Medulla oblongata (tissue), 1 donor: ENCODE results near the gene KAT2B.

Source experiments
- DNase-seq: peaks from one replicate; pipeline ENCODE4 v3.0.0-alpha.2; 2015; ENCODE audit errors: extremely low spot score

The KAT2B gene

DNA sequence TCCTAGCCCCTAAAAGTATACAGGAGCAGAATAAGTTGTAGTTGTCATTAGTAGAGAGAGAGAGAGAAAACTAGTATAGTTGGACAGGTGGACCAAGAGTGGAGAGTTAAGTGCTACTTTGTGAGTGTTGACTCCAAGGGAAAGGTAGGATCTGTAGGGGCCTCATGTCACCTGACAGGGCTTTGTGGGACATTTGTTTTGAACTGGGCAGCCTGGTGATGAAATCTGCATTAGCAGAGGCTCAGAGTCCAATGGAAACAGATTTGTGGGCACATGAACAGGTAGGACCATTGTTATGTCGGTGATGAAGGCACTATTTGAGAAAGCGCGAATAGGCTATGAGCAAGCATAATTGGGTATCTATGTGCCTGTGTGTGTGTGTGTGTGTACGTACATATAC is 102.3 kb downstream of the KAT2B start:
- DNase-seq = no peak

DNA sequence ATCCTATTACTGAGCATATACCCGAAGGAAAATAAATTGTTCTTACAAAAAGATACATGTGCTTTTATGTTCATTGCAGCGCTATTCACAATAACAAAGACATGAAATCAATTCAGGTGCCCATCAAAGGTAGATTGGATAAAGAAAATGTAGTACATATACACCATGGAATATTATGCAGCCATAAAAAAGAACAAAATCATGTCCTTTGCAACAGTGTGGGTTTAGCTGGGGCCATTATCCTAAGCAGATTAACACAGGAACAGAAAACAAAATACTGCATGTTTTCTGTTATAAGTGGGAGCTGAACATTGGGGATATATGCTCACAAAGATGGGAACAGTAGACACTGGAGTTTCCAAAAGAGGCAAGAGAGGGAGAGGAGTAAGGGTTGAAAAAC is 103.3 kb downstream of the KAT2B start:
- no peak for DNase-seq

- DNase-seq = no peak
These were observed 105.6 kb downstream of the KAT2B start for GRCh38 chr3:20145874-20146273.

- DNase-seq = no peak
These were observed 106.1 kb downstream of the KAT2B start for GRCh38 chr3:20146301-20146700.

DNA sequence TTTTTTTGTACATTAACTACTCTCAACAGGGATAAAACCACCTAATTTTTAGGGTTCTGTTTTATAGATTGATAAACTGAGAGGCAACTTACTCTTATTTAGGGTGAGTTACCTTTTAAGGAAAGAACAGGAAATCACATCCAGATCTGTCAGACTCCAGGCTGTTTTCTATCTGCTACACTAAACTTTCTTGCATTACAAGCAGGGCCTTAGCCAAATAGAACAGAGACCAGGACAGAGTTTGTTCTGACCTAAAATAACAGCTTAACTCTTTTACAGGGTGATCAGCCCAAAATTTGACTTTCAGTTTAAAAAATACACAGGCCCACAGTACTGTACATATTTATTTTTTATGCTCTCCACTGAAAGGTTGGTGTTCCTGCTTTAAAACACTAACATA is 107.1 kb downstream of the KAT2B start:
- DNase-seq = no peak

- no peak for DNase-seq
These were observed 108.2 kb downstream of the KAT2B start for GRCh38 chr3:20148466-20148865.

DNA sequence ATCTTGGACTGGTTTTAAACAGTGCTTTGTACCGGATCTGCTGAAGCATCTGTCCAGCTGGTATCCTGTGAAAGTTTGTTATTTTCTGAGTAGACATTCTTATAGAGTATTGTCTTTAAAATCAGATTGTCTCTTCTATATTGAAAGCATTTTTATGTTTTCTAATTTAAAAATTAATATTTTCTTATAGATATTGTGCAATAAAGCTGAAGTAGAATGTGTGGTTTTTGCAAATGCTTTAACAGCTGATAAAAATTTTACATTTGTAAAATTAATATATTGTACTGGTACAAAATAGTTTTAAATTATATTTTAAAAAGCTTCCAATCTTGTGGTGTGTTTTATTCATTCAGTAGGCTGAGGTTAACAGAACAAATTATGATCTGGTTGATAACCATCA is 113.8 kb downstream of the KAT2B start:
- DNase-seq = no peak

- DNase-seq = no peak
These were observed 114.7 kb downstream of the KAT2B start for GRCh38 chr3:20154928-20155327.

GRCh38 chr3:20160230-20160629 is 120.0 kb downstream of the KAT2B start:
- no peak for DNase-seq

DNA sequence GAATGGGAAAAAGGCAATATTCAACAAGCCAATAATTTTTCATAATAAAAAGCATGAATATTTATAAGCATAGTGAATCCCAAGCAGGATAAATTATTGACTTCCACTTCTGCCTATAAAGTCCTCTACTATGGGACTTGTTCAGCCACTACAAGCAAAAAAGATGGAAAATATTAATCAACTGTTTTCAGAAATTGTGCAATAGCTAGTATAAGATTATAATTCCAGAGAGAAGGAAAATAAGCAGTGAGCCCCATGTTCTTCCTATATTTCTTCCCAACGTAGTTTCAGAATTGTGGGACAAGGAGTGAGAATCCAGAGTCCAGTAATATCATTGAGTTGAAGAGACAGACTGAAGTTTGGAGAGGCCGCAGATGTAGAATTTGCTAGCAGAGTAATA is 121.5 kb downstream of the KAT2B start:
- DNase-seq = no peak

DNA sequence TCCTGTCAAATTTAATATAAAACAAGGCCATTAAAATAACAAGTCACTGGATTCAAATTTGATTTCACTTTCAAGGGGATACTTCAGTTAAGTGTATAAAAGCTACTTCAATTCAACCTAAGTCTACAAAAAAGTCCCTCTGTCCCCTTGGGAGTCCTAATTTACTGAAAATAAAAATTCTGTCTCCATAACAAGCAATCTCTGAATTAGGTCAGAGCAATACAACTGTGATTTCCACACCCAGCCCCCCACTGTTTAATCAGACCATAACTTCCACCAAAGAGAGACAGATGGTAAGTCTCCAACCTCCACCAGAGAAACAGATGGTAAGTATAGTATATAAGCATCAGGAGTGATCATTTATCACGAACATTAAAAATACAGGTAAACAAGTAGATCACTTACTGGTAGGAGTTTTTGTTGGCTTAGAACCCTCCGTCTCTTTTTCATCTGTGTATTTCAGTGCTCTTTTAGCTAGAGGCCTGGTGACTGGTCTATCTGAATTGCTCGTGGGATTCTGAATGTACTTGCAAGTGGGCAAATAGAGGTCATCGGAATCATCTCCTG is 133.7 kb downstream of the KAT2B start:
- DNase-seq = no peak

- DNase-seq = no peak
These were observed 141.0 kb downstream of the KAT2B start for GRCh38 chr3:20181276-20181675.

- no peak for DNase-seq
These were observed 142.0 kb downstream of the KAT2B start for GRCh38 chr3:20182206-20182605.

GRCh38 chr3:20185331-20185678 is 145.1 kb downstream of the KAT2B start:
- peak; percentile 3 for DNase-seq

- DNase-seq = peak; percentile 99
These were observed 145.7 kb downstream of the KAT2B start, which contains the start of gene SGO1 for GRCh38 chr3:20185679-20186599. TSS of gene SGO1 (minus strand) at chr3:20186206. CDS start at chr3:20184027, 2,179 bp downstream.

DNA sequence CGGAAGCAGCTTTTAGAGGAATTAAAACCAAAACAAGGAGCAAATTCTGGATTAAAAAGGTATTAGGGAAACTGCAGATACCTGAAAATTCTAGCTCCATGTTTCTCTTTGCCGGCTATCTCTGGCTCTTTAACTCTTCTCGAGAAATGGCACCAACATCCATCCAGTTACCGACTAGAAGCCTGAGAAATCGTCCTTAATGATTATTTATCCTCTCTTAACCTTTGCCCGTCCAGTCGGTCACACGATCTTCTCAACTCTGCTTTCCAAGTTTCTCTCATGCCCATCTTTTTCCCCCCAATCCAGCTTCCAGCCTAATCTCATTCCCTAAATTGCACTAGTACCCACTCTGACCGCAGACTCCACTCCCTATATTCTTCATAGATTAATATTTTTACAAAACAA is 146.4 kb downstream of the KAT2B start:
- no peak for DNase-seq

DNA sequence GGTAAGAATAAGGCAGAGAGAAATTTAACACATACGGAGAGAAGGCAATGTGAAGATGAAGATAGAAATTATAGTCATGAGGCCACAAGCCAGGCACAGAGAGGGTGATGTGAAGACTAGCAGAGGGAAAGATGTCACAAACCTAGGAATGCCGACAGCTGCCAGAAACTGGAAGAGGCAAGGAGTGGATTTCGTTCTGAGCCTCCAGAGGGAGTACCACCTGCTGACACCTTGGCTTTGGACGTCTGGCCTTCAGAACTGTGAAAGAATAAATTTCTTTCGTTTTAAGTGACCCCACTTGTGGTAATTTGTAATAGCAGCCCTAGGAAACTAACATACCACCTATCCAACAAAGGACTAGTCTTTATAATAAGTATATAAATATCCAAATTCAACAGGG is 150.7 kb downstream of the KAT2B start:
- DNase-seq = no peak

DNA sequence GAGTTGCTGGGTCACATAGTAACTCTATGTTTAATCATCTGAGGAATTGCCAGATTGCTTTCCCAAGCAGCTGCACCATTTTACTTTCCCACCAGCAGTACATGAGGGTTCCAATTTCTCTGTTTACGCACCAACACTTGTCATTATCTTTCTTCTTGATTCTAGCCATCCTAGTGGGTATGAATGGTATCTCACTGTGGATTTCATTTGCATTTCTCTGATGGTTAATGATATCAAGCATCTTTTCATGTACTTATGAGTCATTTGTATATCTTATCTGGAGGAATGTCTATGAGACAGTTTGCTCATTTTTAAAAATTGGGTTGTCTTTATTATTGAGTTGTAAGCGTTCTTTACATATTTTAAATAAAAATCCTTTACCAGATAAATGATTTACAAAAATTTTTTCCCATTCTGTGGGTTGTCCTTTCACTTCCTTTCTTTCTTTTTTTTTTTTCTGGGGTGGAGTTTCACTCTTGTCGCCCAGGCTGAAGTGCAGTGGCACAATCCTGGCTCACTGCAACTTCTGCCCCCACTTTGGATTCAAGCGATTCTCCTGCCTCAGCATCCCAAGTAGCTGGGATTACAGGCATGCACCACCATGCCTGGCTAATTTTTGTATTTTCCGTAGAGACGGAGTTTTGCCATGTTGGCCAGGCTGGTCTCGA is 154.7 kb downstream of the KAT2B start:
- DNase-seq = no peak

GRCh38 chr3:20197775-20198174 is 157.5 kb downstream of the KAT2B start:
- no peak for DNase-seq

DNA sequence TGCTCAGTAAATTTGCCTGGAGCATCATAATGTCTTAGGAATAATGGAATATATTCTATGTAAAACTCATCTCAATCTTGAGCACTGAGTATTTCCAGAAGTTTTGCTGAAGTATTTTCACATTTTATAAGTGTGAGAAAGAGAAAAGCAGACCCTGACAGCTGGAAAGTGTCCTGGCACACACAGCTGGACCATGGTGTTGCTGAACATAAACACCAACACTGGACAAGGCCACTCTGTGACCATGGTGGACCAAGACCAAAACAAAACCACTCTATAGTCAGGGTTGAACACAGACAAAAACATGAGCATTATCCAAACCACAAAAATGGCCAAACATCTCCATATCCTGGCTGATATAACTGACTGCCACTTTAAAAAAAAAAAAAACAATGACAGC is 160.9 kb downstream of the KAT2B start:
- DNase-seq = no peak
